Smooth muscle cell of the coronary artery (primary cell): ENCODE data around the gene TP53I3. TPM values are rescaled to one million over a fixed set of nuclear protein-coding genes. Genes with fewer than 3 reads are reported as not detected.

Source experiments
- total RNA-seq: library from RNA; depleted of rRNA; stranded (reverse); fragments of >200 nt; gene quantifications from 2 replicates; pipeline ENCODE4 v1.2.3, GENCODE V29; 2014; ENCODE audit warnings: low replicate concordance

Gene TP53I3, protein sequence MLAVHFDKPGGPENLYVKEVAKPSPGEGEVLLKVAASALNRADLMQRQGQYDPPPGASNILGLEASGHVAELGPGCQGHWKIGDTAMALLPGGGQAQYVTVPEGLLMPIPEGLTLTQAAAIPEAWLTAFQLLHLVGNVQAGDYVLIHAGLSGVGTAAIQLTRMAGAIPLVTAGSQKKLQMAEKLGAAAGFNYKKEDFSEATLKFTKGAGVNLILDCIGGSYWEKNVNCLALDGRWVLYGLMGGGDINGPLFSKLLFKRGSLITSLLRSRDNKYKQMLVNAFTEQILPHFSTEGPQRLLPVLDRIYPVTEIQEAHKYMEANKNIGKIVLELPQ
- total RNA-seq: 18.8 and 42.2 TPM in 2 replicates

GRCh38 chr2:24084386-24085199 lies at the start of gene TP53I3:
TSS of gene TP53I3 (minus strand) at chr2:24084834. CDS start at chr2:24084326, 508 bp downstream.

GRCh38 chr2:24123195-24123921 lies 38.7 kb upstream of the TP53I3 start, which contains the start of the genes FAM228B and PFN4:
TSS of gene FAM228B (plus strand) at chr2:24123469. CDS start at chr2:24124362, 893 bp downstream.
TSS of gene PFN4 (minus strand) at chr2:24123334. CDS start at chr2:24122535, 799 bp downstream.

GRCh38 chr2:24075915-24076848 lies 8.5 kb downstream of the TP53I3 start, which contains the start of gene SF3B6:
TSS of gene SF3B6 (minus strand) at chr2:24076326. CDS start at chr2:24076229, 97 bp downstream.

GRCh38 chr2:24049485-24050021 lies 35.1 kb downstream of the TP53I3 start, which contains the start of gene FKBP1B:
TSS of gene FKBP1B (plus strand) at chr2:24049741. CDS start at chr2:24049850, 109 bp downstream.

DNA sequence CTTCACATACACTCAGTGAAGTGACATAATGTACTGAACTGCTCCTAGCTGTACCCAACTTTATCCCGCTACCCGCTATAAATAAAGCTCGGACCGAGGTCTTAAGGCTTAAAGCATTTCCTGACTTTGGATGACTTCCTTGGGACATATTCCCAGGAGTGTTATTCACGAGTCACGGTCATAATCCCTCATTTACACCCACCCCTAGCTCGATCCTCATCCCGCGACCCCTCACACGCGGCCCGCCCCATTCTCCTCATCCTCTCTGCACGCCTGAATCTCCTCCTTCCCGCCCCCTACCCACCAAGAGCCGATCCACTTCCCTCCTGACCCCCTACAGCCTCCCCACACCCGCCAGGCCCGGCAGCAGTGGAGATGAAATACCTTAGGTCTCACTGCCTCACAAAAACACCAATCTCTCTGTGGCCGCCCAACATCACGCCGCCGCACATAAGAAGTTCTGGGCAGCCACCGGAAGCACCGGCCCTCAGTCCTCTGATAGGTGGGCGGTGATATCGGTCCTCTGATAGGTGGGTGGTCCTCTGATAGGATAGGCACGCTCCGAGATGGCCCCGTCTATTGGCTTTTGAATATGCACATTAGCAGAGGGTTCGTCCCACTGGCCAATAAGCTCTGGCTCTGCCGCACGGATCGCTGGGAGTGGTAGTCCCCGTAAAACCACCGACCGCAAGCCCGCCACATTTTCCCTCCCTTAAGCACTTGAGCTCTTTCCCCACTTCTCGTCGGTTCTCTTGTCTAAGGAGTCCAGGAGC lies 37.5 kb downstream of the TP53I3 start, which contains the start of gene WDCP:
Gene WDCP, minus strand, starts transcription at position 462 of the 773 bp plus-strand sequence. CDS start 7,897 bp downstream, outside the sequence.

Other genes starting within 250 kb of the TP53I3 start
- gene ATAD2B, start 157.7 kb downstream of the TP53I3 start, total RNA-seq: 7.5 and 8.6 TPM in 2 replicates
- gene UBXN2A, start 144.4 kb downstream of the TP53I3 start, total RNA-seq: 5.0 and 9.8 TPM in 2 replicates
- 0.08 and 0.35 TPM in 2 replicates for gene MFSD2B, start 74.7 kb downstream of the TP53I3 start, total RNA-seq
- gene WDCP, start 37.4 kb downstream of the TP53I3 start, total RNA-seq: 8.1 and 13.7 TPM in 2 replicates
- 5.5 and 21.6 TPM in 2 replicates for gene FKBP1B, start 35.1 kb downstream of the TP53I3 start, total RNA-seq
- 89.5 and 156 TPM in 2 replicates for gene SF3B6, start 8.5 kb downstream of the TP53I3 start, total RNA-seq
- gene PFN4, start 38.5 kb upstream of the TP53I3 start, total RNA-seq: 0.60 TPM in 1 of 2 replicates, not detected in the other
- gene FAM228B, start 38.6 kb upstream of the TP53I3 start, total RNA-seq: 4.4 and 5.7 TPM in 2 replicates
- 0.23 and 2.3 TPM in 2 replicates for gene FAM228A, start 90.2 kb upstream of the TP53I3 start, total RNA-seq